Esophagus squamous epithelium (tissue), 5 donors: ENCODE measurements around the gene COTL1. TPM values are rescaled to one million over a fixed set of nuclear protein-coding genes. Genes with fewer than 3 reads are reported as not detected.

Source experiments
- DNase-seq: peaks from one replicate; lab custom pipeline; 2025; lab: John Stamatoyannopoulos, UW
- H3K27ac ChIP-seq, 4 donors: fragments of 200-600 bp; sonication (generic); one replicate each; pipeline ENCODE4 v1.5.1; 2016 to 2019; ENCODE audit warnings: mild to moderate bottlenecking in 1 of 4
- H3K27me3 ChIP-seq, 4 donors: fragments of 200-600 bp; sonication (generic); 1 replicate in 3 of 4; 2 replicates in 1 of 4; pipeline versions ENCODE4 v1.5.1 to v1.6.0; 2017 to 2021; ENCODE audit warnings: antibody characterized with exemption in 1 of 4
- H3K36me3 ChIP-seq, 3 donors: fragments of 200-600 bp; sonication (generic); one replicate each; pipeline ENCODE4 v1.5.1; 2016 to 2019
- H3K4me1 ChIP-seq, 3 donors: fragments of 200-600 bp; sonication (generic); one replicate each; pipeline ENCODE4 v1.5.1; 2017 to 2019
- H3K4me3 ChIP-seq, 4 donors: fragments of 200-600 bp; sonication (generic); 1 replicate in 3 of 4; 2 replicates in 1 of 4; pipeline ENCODE4 v1.5.1; 2016 to 2019; ENCODE audit warnings: mild to moderate bottlenecking in 2 of 4, moderate library complexity in 1 of 4
- H3K9me3 ChIP-seq, 3 donors: fragments of 200-600 bp; sonication (generic); one replicate each; pipeline ENCODE4 v1.5.1; 2016 to 2019
- CTCF ChIP-seq, 6 experiments: fragments of 450-650 bp in 4 of 6; fragments of 200-600 bp in 2 of 6; sonication (generic) in 2 of 6; IDR thresholded peaks; one replicate each; pipeline ENCODE4 v1.5.1; 2016 to 2019; ENCODE audit warnings: antibody characterized with exemption in 6 of 6, mild to moderate bottlenecking in 4 of 6, moderate library complexity in 4 of 6
- POLR2A ChIP-seq, 4 donors: fragments of 450-650 bp; IDR thresholded peaks; one replicate each; pipeline ENCODE4 v1.6.1; 2017; ENCODE audit warnings: antibody characterized with exemption in 4 of 4, mild to moderate bottlenecking in 4 of 4, moderate library complexity in 3 of 4
- WGBS, 2 donors: methylation state at CpG; one replicate each; pipeline ENCODE4 v1.1.5; 2018; 5-methylcytosine and 5-hydroxymethylcytosine counted together
- intact Hi-C: fragments of 100-400 bp; cut with DNase I; formaldehyde crosslinking; loops from one replicate; pipeline ENCODE4 v1.15.0; 2022
- total RNA-seq, 4 donors: library from RNA; depleted of rRNA; stranded (reverse); fragments of >200 nt; gene quantifications; one replicate each; pipeline ENCODE4 v1.1.0, GENCODE V29; 2016
- donor health status: DM: yes; HTN: yes; CAD: no.

The COTL1 gene
- total RNA-seq, 4 donors from 2014 or later, result 7.9 to 34.2 (median 23.4) TPM

GRCh38 chr16:84547546-84548061, 70.3 kb downstream of the COTL1 start:
- Histone ChIP-seq H3K9me3 (no peaks in the 10 kb centered on the region), H3K27ac (no peak overlapping the region), H3K4me1 (peaks cover 0 to 6% (median 0%) of the 10 kb centered on the region in 3 donors), H3K36me3 (no peaks in the 10 kb centered on the region), H3K4me3 (no peak overlapping the region), H3K27me3 (peaks cover 0 to 15% (median 0%) of the 10 kb centered on the region in 4 donors)
- no peak for DNase-seq
- intact Hi-C loops, result no loop called here
- TF ChIP-seq POLR2A (IDR thresholded peaks at IDR 0.05) (no peak), CTCF (IDR thresholded peaks at IDR 0.05) (no peak)
- 83 to 98% methylated on average over 6 to 10 of the region's 12 CpGs for WGBS, 2 donors

GRCh38 chr16:84546669-84547545, 71.0 kb downstream of the COTL1 start:
- H3K4me1 ChIP-seq, result peaks cover 0 to 6% (median 0%) of the 10 kb centered on the region in 3 donors
- 77 to 84% methylated on average over 19 to 22 of the region's 22 CpGs for WGBS, 2 donors

GRCh38 chr16:84545114-84545737, 72.7 kb downstream of the COTL1 start:
- 60 to 89% methylated on average over 7 to 8 of the region's 12 CpGs for WGBS, 2 donors
- no peak for DNase-seq
- Histone ChIP-seq H3K27ac (no peak overlapping the region), H3K27me3 (peaks cover 0 to 15% (median 0%) of the 10 kb centered on the region in 4 donors), H3K4me3 (no peak overlapping the region), H3K4me1 (peaks cover 0 to 6% (median 0%) of the 10 kb centered on the region in 3 donors), H3K36me3 (no peaks in the 10 kb centered on the region), H3K9me3 (no peaks in the 10 kb centered on the region)
- intact Hi-C loops, result no loop called here
- TF ChIP-seq POLR2A (IDR thresholded peaks at IDR 0.05) (no peak), CTCF (IDR thresholded peaks at IDR 0.05) (no peak)

More at GRCh38 chr16:84546669-84547545, 71.0 kb downstream of the COTL1 start:
- peaks cover 0 to 15% (median 0%) of the 10 kb centered on the region in 4 donors for H3K27me3 ChIP-seq
- H3K36me3 ChIP-seq, result no peaks in the 10 kb centered on the region
- no peak overlapping the region for H3K27ac ChIP-seq
- TF ChIP-seq POLR2A (IDR thresholded peaks at IDR 0.05) (no peak), CTCF (IDR thresholded peaks at IDR 0.05) (no peak)
- DNase-seq, result no peak
- intact Hi-C loops, result no loop called here
- H3K9me3 ChIP-seq, result no peaks in the 10 kb centered on the region
- H3K4me3 ChIP-seq, result no peak overlapping the region

GRCh38 chr16:84544031-84544773, 73.7 kb downstream of the COTL1 start:
- H3K27ac ChIP-seq, result no peak overlapping the region
- H3K27me3 ChIP-seq, result peaks cover 0 to 15% (median 0%) of the 10 kb centered on the region in 4 donors
- no peaks in the 10 kb centered on the region for H3K36me3 ChIP-seq
- no peaks in the 10 kb centered on the region for H3K9me3 ChIP-seq
- no peak for TF ChIP-seq CTCF (IDR thresholded peaks at IDR 0.05)
- DNase-seq, result no peak
- intact Hi-C loops, result no loop called here
- H3K4me1 ChIP-seq, result no peaks in the 10 kb centered on the region
- WGBS, 2 donors, result 76 to 78% methylated on average over 13 to 19 of the region's 25 CpGs
- no peak overlapping the region for H3K4me3 ChIP-seq
